ENCODE measurements around the gene ZBTB16. TPM values are rescaled to one million over a fixed set of nuclear protein-coding genes. Genes with fewer than 3 reads are reported as not detected.

ZBTB16 gene
- total RNA-seq, 2 experiments from 2014 or later, result 19.1 to 20.6 TPM

DNA sequence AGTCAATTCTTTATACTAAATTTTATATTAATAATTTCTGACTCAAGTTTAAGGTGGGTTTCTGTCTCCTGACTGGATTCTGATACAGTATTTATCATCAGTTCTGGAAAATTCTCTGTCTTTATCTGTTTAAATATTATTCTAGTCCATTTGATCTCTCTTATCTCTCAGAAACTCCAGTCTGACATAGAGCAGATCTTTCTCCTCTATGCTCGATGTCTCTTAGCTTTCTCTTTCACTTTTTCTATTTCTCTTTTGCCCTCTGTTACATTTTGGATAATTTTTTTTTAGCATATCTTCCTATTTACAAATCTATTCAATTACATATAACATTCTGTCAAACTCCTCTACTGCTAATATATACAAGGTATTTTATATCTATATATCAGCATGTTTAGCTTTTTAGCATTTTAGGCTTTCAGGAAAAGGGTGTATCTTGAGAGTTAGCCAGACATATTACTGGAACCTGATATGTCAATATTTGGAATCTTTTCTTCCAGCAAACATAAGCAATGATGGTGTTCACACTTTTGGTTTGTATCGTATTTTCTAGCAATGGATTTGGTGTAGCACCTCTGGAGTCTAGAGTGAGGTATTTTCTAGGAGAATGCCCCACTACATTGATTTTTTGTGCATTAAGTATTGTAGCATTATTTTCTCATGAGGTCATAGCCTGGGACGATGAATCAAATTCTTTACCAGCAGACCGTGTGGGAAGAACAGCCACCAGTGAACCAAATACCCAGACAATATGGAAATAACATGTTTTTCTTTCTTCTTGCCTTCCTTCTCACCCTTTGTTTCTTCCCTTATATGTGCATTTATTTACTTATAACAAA is 232.6 kb downstream of the ZBTB16 start:
- H3K27me3 Mint-ChIP-seq, result peaks cover 15% of the 10 kb centered on the region
- no peaks in the 10 kb centered on the region for H3K4me1 ChIP-seq (ENCODE audit: insufficient read depth, low read length)
- ChIA-PET POLR2A (no interaction called here), CTCF (no interaction called here)
- H3K36me3 Mint-ChIP-seq (ENCODE audit: low read depth), result no peaks in the 10 kb centered on the region
- H3K36me3 ChIP-seq (ENCODE audit: insufficient read depth, low read length), result no peaks in the 10 kb centered on the region
- no peaks in the 10 kb centered on the region for H3K4me1 Mint-ChIP-seq (ENCODE audit: low read depth)
- DNase-seq, result no peak
- H3K4me3 Mint-ChIP-seq, result no peak overlapping the region
- H3K9me3 ChIP-seq (ENCODE audit: control insufficient read depth in 1 of 2, insufficient read depth in 1 of 2, low read length in 2 of 2), result no peaks in the 10 kb centered on the region
- no peak for ATAC-seq (ENCODE audit: poor library complexity)
- no peak for TF ChIP-seq CTCF (IDR thresholded peaks at IDR 0.05)
- no peaks in the 10 kb centered on the region for H3K9me3 Mint-ChIP-seq
- H3K27me3 ChIP-seq (ENCODE audit: control insufficient read depth in 1 of 2, insufficient read depth in 2 of 2, low read length in 2 of 2), result peaks cover 0 to 3% of the 10 kb centered on the region in 2 experiments
- intact Hi-C loops (cut with DNase I, micrococcal nuclease), result no loop called here
- no peak overlapping the region for H3K4me3 ChIP-seq (ENCODE audit: low read length)
- H3K27ac Mint-ChIP-seq, result no peak overlapping the region
- H3K27ac ChIP-seq (ENCODE audit: low read depth in 1 of 2, low read length in 2 of 2), result no peak overlapping the region

- H3K27me3 Mint-ChIP-seq, result peaks cover 19% of the 10 kb centered on the region
- POLR2A ChIA-PET, result no interaction called here
- H3K4me3 Mint-ChIP-seq, result no peak overlapping the region
- H3K27ac ChIP-seq (ENCODE audit: low read depth in 1 of 2, low read length in 2 of 2), result no peak overlapping the region
- no peaks in the 10 kb centered on the region for H3K4me1 ChIP-seq (ENCODE audit: insufficient read depth, low read length)
- H3K36me3 ChIP-seq (ENCODE audit: insufficient read depth, low read length), result no peaks in the 10 kb centered on the region
- TF ChIP-seq CTCF (IDR thresholded peaks at IDR 0.05), result no peak
- H3K27me3 ChIP-seq (ENCODE audit: control insufficient read depth in 1 of 2, insufficient read depth in 2 of 2, low read length in 2 of 2), result peaks cover 0 to 3% of the 10 kb centered on the region in 2 experiments
- no peaks in the 10 kb centered on the region for H3K9me3 Mint-ChIP-seq
- H3K4me3 ChIP-seq (ENCODE audit: low read length), result no peak overlapping the region
- H3K27ac Mint-ChIP-seq, result no peak overlapping the region
- H3K9me3 ChIP-seq (ENCODE audit: control insufficient read depth in 1 of 2, insufficient read depth in 1 of 2, low read length in 2 of 2), result no peaks in the 10 kb centered on the region
- no peaks in the 10 kb centered on the region for H3K36me3 Mint-ChIP-seq (ENCODE audit: low read depth)
- no peak for DNase-seq
- no peak for ATAC-seq (ENCODE audit: poor library complexity)
- intact Hi-C loops (cut with DNase I, micrococcal nuclease), result no loop called here
- no peaks in the 10 kb centered on the region for H3K4me1 Mint-ChIP-seq (ENCODE audit: low read depth)
- CTCF ChIA-PET, result no interaction called here
These were observed 233.7 kb downstream of the ZBTB16 start for GRCh38 chr11:114293201-114293711.

- Histone ChIP-seq H3K9me3 (ENCODE audit: control insufficient read depth in 1 of 2, insufficient read depth in 1 of 2, low read length in 2 of 2) (no peaks in the 10 kb centered on the region), H3K36me3 (ENCODE audit: insufficient read depth, low read length) (no peaks in the 10 kb centered on the region), H3K4me1 (ENCODE audit: insufficient read depth, low read length) (no peaks in the 10 kb centered on the region), H3K4me3 (ENCODE audit: low read length) (no peak within 1 kb of the TSS), H3K27me3 (ENCODE audit: control insufficient read depth in 1 of 2, insufficient read depth in 2 of 2, low read length in 2 of 2) (peaks cover 0 to 3% of the 10 kb centered on the region in 2 experiments), H3K27ac (ENCODE audit: low read depth in 1 of 2, low read length in 2 of 2) (no peak within 1 kb of the TSS)
- Mint-ChIP-seq H3K27me3 (peaks cover 24% of the 10 kb centered on the region), H3K36me3 (ENCODE audit: low read depth) (no peaks in the 10 kb centered on the region), H3K27ac (no peak within 1 kb of the TSS), H3K9me3 (peaks cover 5% of the 10 kb centered on the region), H3K4me3 (no peak within 1 kb of the TSS), H3K4me1 (ENCODE audit: low read depth) (no peaks in the 10 kb centered on the region)
- TF ChIP-seq CTCF (IDR thresholded peaks at IDR 0.05), result no peak
- intact Hi-C loops (cut with DNase I, micrococcal nuclease), result no loop called here
- DNase-seq (no peak), ATAC-seq (ENCODE audit: poor library complexity) (no peak)
- ChIA-PET CTCF (no interaction called here), POLR2A (no interaction called here)
These were observed 236.4 kb downstream of the ZBTB16 start, which contains the start of gene NNMT for GRCh38 chr11:114295676-114296604. Gene NNMT, plus strand, starts transcription at chr11:114296399. Its CDS starts 158 bp downstream, at chr11:114296557.
